GM12878 (cell line): Measurements from ENCODE around the gene TMSB10. TPM values are rescaled to one million over a fixed set of nuclear protein-coding genes. Genes with fewer than 3 reads are reported as not detected.

ENCODE experiments used
- BCL3 ChIP-seq: IDR thresholded peaks from 2 replicates; pipeline ENCODE4 v1.6.1; 2011; ENCODE audit warnings: borderline replicate concordance, low read depth, mild to moderate bottlenecking, moderate library complexity, low read length; ENCODE audit not compliant: insufficient read depth, poor library complexity, severe bottlenecking
- CHD2 ChIP-seq: IDR thresholded peaks from 2 replicates; pipeline ENCODE4 v1.6.1; 2011; ENCODE audit warnings: low read depth, low read length, improper control_type of control experiment, borderline replicate concordance
- EP300 ChIP-seq, 2 experiments: fragments of 150-350 bp in 1 of 2; IDR thresholded peaks; 2 replicates each; pipeline ENCODE4 v1.6.1; 2011 to 2012; ENCODE audit warnings: low read depth in 2 of 2, low read length in 2 of 2, borderline replicate concordance in 1 of 2, improper control_type of control experiment in 1 of 2, inconsistent platforms in 1 of 2; ENCODE audit not compliant: control insufficient read depth in 1 of 2
- FOXM1 ChIP-seq: IDR thresholded peaks from 2 replicates; pipeline ENCODE4 v1.6.1; 2012; ENCODE audit warnings: low read depth, mild to moderate bottlenecking, inconsistent platforms, low read length, moderate library complexity
- GABPA ChIP-seq: IDR thresholded peaks from 2 replicates; pipeline ENCODE4 v1.6.1; 2014; ENCODE audit warnings: antibody characterized with exemption, low read depth, mild to moderate bottlenecking, inconsistent platforms
- HSF1 ChIP-seq: fragments of 150-350 bp; IDR thresholded peaks from 2 replicates; pipeline ENCODE4 v1.6.1; 2014; ENCODE audit warnings: mild to moderate bottlenecking, low read depth, low read length
- IRF3 ChIP-seq: fragments of 450-650 bp; IDR thresholded peaks from 2 replicates; pipeline ENCODE4 v1.6.1; 2014; ENCODE audit warnings: mild to moderate bottlenecking
- JUND ChIP-seq: IDR thresholded peaks from 2 replicates; pipeline ENCODE4 v1.6.1; 2012; ENCODE audit warnings: low read depth, mild to moderate bottlenecking, low read length, improper control_type of control experiment, moderate library complexity
- MEF2B ChIP-seq: fragments of 450-650 bp; IDR thresholded peaks from 2 replicates; pipeline ENCODE4 v1.6.1; 2018; ENCODE audit warnings: mild to moderate bottlenecking, moderate library complexity; ENCODE audit not compliant: partially characterized antibody, poor library complexity, severe bottlenecking
- MTA2 ChIP-seq: fragments of 450-650 bp; IDR thresholded peaks from 2 replicates; pipeline ENCODE4 v1.6.1; 2016; ENCODE audit warnings: low read depth, mild to moderate bottlenecking, moderate library complexity
- NFYA ChIP-seq: IDR thresholded peaks from 2 replicates; pipeline ENCODE4 v1.6.1; 2011; ENCODE audit warnings: low read depth, mild to moderate bottlenecking, low read length, improper control_type of control experiment, borderline replicate concordance
- PKNOX1 ChIP-seq: fragments of 450-650 bp; IDR thresholded peaks from 2 replicates; pipeline ENCODE4 v1.6.1; 2016; ENCODE audit warnings: mild to moderate bottlenecking
- POU2F2 ChIP-seq: IDR thresholded peaks from 3 replicates; pipeline ENCODE4 v1.6.1; 2011; ENCODE audit warnings: low read depth, mild to moderate bottlenecking, low read length, borderline replicate concordance
- RAD21 ChIP-seq: IDR thresholded peaks from 2 replicates; pipeline ENCODE4 v1.6.1; 2011; ENCODE audit warnings: mild to moderate bottlenecking, low read depth, low read length, moderate library complexity; ENCODE audit not compliant: insufficient read depth
- SIX5 ChIP-seq: IDR thresholded peaks from 2 replicates; pipeline ENCODE4 v1.6.1; 2011; ENCODE audit warnings: mild to moderate bottlenecking, low read depth, low read length, moderate library complexity; ENCODE audit not compliant: severe bottlenecking
- STAT3 ChIP-seq: IDR thresholded peaks from 2 replicates; pipeline ENCODE4 v1.6.1; 2011; ENCODE audit warnings: low read depth, low read length, improper control_type of control experiment
- SUZ12 ChIP-seq: fragments of 200-600 bp; sonication (generic); IDR thresholded peaks from one replicate; pipeline ENCODE4 v1.6.1; 2018; ENCODE audit warnings: antibody characterized with exemption, mild to moderate bottlenecking; ENCODE audit not compliant: unreplicated experiment
- TCF12 ChIP-seq: IDR thresholded peaks from 2 replicates; pipeline ENCODE4 v1.6.1; 2011; ENCODE audit warnings: low read depth, mild to moderate bottlenecking, low read length
- YBX1 ChIP-seq: fragments of 450-650 bp; IDR thresholded peaks from 2 replicates; pipeline ENCODE4 v1.6.1; 2016; ENCODE audit warnings: antibody characterized with exemption
- ZBTB11 ChIP-seq: fragments of 450-650 bp; formaldehyde crosslinking; IDR thresholded peaks from 2 replicates; pipeline ENCODE4 v1.5.0; 2022; ENCODE audit warnings: mild to moderate bottlenecking, missing genetic modification characterization
- ZNF384 ChIP-seq: IDR thresholded peaks from 2 replicates; pipeline ENCODE4 v1.6.1; 2012; ENCODE audit warnings: low read depth, mild to moderate bottlenecking, low read length, improper control_type of control experiment, borderline replicate concordance
- ZSCAN29 ChIP-seq: fragments of 450-650 bp; IDR thresholded peaks from 2 replicates; pipeline ENCODE4 v1.6.1; 2017; ENCODE audit warnings: mild to moderate bottlenecking, moderate library complexity
- polyA plus RNA-seq, 11 experiments: library from polyadenylated mRNA; depleted of rRNA in 4 of 11; unstranded in 6 of 11; stranded (reverse) in 5 of 11; fragments of >200 nt; fragmentation: Nextera tagmentation in 4 of 11; fragmentation: Illumina TruSeq in 1 of 11; extraction: Ambion mirVana in 4 of 11; extraction: Trizol in 1 of 11; gene quantifications; 1 replicate in 1 of 11; 2 replicates in 10 of 11; pipeline versions ENCODE4 v1.2.1 to v1.2.3, GENCODE V29; 2011 to 2016; ENCODE audit warnings: inconsistent platforms in 2 of 11, missing spikeins in 2 of 11, low read depth in 1 of 11
- total RNA-seq, 4 experiments: library from RNA; depleted of rRNA in 3 of 4; stranded (reverse); fragments of >200 nt in 3 of 4; fragmentation: Illumina TruSeq in 1 of 4; extraction: Trizol in 1 of 4; gene quantifications; 2 replicates each; pipeline versions ENCODE4 v1.2.1 to v1.2.3, GENCODE V29; 2013 to 2021

The TMSB10 gene
- total and polyA plus RNA-seq, 10 of the 15 experiments (the other 5 are each of a cell fraction or from before 2014, with no cell fraction given): 1,406 to 4,860 (median 3,381) TPM

GRCh38 chr2:84942964-84943421 lies 37.5 kb downstream of the TMSB10 start (continued):
- TF ChIP-seq ZBTB11 (CRISPR knock-in tag) (no peak), ZNF384 (no peak), CHD2 (no peak), PKNOX1 (no peak), JUND (no peak), ZSCAN29 (no peak), IRF3 (no peak), YBX1 (no peak), EP300 (IDR thresholded peaks at IDR 0.05; ENCODE audit: borderline replicate concordance in 1 of 2, control insufficient read depth in 1 of 2, low read depth in 2 of 2, low read length in 2 of 2) (peak; percentile 60 to 72; a peak in 2 of 4 replicates), BCL3 (peak; percentile 91), MTA2 (peak; percentile 67), NFYA (no peak), RAD21 (no peak; the same call in 1 of the 2 replicates), SIX5 (no peak), HSF1 (no peak), FOXM1 (peak; percentile 85; the same call in 1 of the 2 replicates), SUZ12 (no peak), STAT3 (no peak), POU2F2 (no peak; the same call in 1 of the 3 replicates), GABPA (0 out of 2 replicates have a peak, but pooled peaks have one; percentile 21), TCF12 (peak; percentile 91), MEF2B (peak; percentile 82)
